Measurements from ENCODE around the gene CDC42. TPM values are rescaled to one million over a fixed set of nuclear protein-coding genes. Genes with fewer than 3 reads are reported as not detected.

CDC42 gene
- total and polyA plus RNA-seq, 7 donors, result 173 to 375 (median 246) TPM

DNA sequence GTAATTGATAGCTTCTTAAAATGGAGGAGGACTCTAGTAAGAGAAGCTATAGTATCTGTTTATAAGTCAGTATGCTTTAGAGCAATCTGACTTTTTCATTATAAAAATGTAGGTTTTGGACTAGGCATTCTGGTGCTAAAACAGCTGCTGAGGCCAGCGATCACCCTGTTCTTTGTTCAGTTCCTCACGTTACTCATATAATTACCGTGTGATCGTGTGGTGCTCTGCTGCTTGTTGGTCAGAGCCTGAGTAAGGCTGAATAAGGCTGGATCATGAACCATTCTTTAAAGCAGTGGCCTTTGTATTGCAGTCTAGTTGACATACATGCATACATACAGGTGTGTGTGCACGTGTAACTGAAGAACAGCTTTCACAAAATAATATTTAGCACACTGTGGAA lies 25.2 kb downstream of the CDC42 start:
- Histone ChIP-seq H3K27me3 (no peaks in the 10 kb centered on the region), H3K27ac (no peak overlapping the region), H3K4me3 (no peak overlapping the region), H3K9me3 (no peaks in the 10 kb centered on the region), H3K36me3 (peaks cover 0 to 42% (median 4%) of the 10 kb centered on the region in 4 donors), H3K4me1 (peaks cover 0 to 89% (median 78%) of the 10 kb centered on the region in 4 donors)
- WGBS, 2 donors, result 52 to 64% methylated on average over 5 of the region's 5 CpGs
- no peak for DNase-seq
- TF ChIP-seq, protein P1, sequence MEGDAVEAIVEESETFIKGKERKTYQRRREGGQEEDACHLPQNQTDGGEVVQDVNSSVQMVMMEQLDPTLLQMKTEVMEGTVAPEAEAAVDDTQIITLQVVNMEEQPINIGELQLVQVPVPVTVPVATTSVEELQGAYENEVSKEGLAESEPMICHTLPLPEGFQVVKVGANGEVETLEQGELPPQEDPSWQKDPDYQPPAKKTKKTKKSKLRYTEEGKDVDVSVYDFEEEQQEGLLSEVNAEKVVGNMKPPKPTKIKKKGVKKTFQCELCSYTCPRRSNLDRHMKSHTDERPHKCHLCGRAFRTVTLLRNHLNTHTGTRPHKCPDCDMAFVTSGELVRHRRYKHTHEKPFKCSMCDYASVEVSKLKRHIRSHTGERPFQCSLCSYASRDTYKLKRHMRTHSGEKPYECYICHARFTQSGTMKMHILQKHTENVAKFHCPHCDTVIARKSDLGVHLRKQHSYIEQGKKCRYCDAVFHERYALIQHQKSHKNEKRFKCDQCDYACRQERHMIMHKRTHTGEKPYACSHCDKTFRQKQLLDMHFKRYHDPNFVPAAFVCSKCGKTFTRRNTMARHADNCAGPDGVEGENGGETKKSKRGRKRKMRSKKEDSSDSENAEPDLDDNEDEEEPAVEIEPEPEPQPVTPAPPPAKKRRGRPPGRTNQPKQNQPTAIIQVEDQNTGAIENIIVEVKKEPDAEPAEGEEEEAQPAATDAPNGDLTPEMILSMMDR (IDR thresholded peaks at IDR 0.05), result no peak
- TF ChIP-seq EP300 (IDR thresholded peaks at IDR 0.05) (no peak), POLR2A (IDR thresholded peaks at IDR 0.05) (no peak), POLR2AphosphoS5 (IDR thresholded peaks at IDR 0.05) (no peak)
- intact Hi-C loops (cut with DNase I), result no loop called here

DNA sequence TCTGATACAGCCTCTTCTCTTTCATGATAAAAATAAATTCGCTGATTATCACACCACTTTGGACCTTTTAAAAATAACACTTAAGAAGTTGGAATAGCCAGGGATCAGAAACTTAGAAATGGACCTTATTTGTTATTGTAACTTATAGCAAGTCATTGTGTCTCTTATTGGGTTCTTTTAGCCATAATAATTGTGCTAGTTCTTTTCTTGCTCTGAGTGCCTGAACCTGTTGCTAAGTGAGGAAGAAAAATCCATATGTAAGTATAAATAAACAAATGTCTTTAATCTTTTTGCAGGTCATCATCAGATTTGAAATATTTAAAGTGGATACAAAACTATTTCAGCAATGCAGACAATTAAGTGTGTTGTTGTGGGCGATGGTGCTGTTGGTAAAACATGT lies 25.6 kb downstream of the CDC42 start:
- TF ChIP-seq EP300 (IDR thresholded peaks at IDR 0.05), result no peak
- TF ChIP-seq POLR2A (IDR thresholded peaks at IDR 0.05), result no peak
- TF ChIP-seq, protein P1 (IDR thresholded peaks at IDR 0.05), result no peak
- no peak for TF ChIP-seq POLR2AphosphoS5 (IDR thresholded peaks at IDR 0.05)
- Histone ChIP-seq H3K4me1 (peaks cover 0 to 89% (median 74%) of the 10 kb centered on the region in 4 donors), H3K27ac (no peak overlapping the region), H3K4me3 (no peak overlapping the region), H3K27me3 (no peaks in the 10 kb centered on the region), H3K36me3 (peaks cover 0 to 46% (median 6%) of the 10 kb centered on the region in 4 donors), H3K9me3 (no peaks in the 10 kb centered on the region)
- intact Hi-C loops (cut with DNase I), result no loop called here
- 84 to 93% methylated on average over 2 of the region's 2 CpGs for WGBS, 2 donors
- no peak for DNase-seq

DNA sequence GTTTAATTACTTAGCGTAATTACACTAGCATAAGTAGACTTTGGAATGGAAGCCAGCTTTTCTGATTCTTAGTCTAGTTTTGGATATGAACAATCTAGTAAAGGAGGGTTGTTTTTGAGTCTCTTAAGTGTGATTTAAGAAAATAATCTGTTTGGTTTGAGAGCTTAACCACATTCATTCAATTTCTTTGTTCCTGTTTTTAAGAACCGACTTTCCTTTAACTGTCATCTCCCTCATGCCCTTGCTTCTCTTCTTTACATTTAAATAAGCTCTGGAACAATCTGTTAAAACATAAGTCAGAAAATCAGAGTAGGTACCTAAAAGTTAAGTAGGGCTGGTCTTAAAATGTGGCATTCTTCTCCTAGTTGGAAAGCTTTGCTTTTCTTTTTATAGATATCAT lies 27.7 kb downstream of the CDC42 start:
- 71 to 88% methylated on average over 2 of the region's 2 CpGs for WGBS, 2 donors
- intact Hi-C loops (cut with DNase I), result no loop called here
- H3K27ac ChIP-seq, result no peak overlapping the region
- no peak for TF ChIP-seq POLR2A (IDR thresholded peaks at IDR 0.05)
- no peak for TF ChIP-seq EP300 (IDR thresholded peaks at IDR 0.05)
- TF ChIP-seq POLR2AphosphoS5 (IDR thresholded peaks at IDR 0.05), result no peak
- TF ChIP-seq, protein P1 (IDR thresholded peaks at IDR 0.05), result no peak
- no peaks in the 10 kb centered on the region for H3K9me3 ChIP-seq
- H3K4me3 ChIP-seq, result no peak overlapping the region
- H3K4me1 ChIP-seq, result peaks cover 0 to 78% (median 60%) of the 10 kb centered on the region in 4 donors
- peaks cover 0 to 50% (median 6%) of the 10 kb centered on the region in 4 donors for H3K36me3 ChIP-seq
- no peak for DNase-seq
- H3K27me3 ChIP-seq, result no peaks in the 10 kb centered on the region

DNA sequence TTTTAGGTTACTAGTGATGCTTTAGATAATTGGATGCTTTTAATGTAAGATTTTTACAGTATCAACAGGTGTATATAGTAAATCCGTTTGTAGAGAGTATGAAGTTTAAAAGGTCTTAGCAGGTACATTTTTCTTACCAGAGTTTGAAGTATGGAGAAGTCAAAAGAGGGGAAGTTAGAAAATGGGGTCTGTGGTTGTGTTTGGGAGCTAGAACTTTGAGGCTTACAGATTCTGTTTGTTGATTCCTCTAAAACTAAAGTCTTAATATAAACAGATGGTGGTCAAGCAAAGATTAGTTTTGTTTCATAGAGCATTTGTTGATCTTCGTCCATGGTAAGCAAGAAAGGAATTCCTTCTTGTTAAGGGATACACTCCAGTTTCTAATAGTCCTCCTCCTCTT lies 35.8 kb downstream of the CDC42 start:
- peaks cover 4 to 35% (median 9%) of the 10 kb centered on the region in 4 donors for H3K36me3 ChIP-seq
- DNase-seq, result no peak
- H3K9me3 ChIP-seq, result no peaks in the 10 kb centered on the region
- no peak overlapping the region for H3K4me3 ChIP-seq
- H3K4me1 ChIP-seq, result peaks cover 0 to 58% (median 43%) of the 10 kb centered on the region in 4 donors
- H3K27me3 ChIP-seq, result no peaks in the 10 kb centered on the region
- intact Hi-C loops (cut with DNase I), result no loop called here
- H3K27ac ChIP-seq, result no peak overlapping the region
- TF ChIP-seq EP300 (IDR thresholded peaks at IDR 0.05) (no peak), POLR2AphosphoS5 (IDR thresholded peaks at IDR 0.05) (no peak), POLR2A (IDR thresholded peaks at IDR 0.05) (no peak)
- TF ChIP-seq, protein P1 (IDR thresholded peaks at IDR 0.05), result no peak
- WGBS, 2 donors, result 41 to 65% methylated on average over 2 of the region's 2 CpGs

DNA sequence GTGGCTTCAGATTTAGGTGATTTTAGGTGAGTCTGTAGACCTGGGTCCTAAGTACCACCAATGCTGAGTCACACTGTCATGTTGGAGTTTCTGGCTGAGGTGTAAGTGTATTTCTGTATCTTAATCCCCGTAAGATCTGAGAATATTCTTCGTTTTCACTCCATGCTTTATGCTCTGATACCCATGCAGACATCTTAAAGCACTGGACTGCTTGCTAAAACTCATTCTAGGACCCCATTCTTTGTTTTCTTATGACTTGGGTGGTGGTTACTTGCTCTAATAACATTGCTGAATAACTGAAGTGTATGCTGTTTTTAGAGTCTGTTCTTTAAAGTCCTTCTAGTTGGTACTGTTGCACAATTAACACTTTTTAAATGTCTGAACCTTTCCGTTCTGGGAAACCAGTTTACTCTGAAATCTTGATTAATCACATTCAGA lies 36.6 kb downstream of the CDC42 start:
- H3K27me3 ChIP-seq, result no peaks in the 10 kb centered on the region
- intact Hi-C loops (cut with DNase I), result no loop called here
- H3K9me3 ChIP-seq, result no peaks in the 10 kb centered on the region
- no peak overlapping the region for H3K27ac ChIP-seq
- TF ChIP-seq, protein P1 (IDR thresholded peaks at IDR 0.05), result no peak
- TF ChIP-seq POLR2A (IDR thresholded peaks at IDR 0.05) (no peak), POLR2AphosphoS5 (IDR thresholded peaks at IDR 0.05) (no peak), EP300 (IDR thresholded peaks at IDR 0.05) (no peak)
- peaks cover 0 to 51% (median 39%) of the 10 kb centered on the region in 4 donors for H3K4me1 ChIP-seq
- DNase-seq, result no peak
- H3K4me3 ChIP-seq, result no peak overlapping the region
- 55 to 73% methylated on average over 3 of the region's 3 CpGs for WGBS, 2 donors
- peaks cover 4 to 42% (median 9%) of the 10 kb centered on the region in 4 donors for H3K36me3 ChIP-seq
